Measurements from ENCODE around the gene JAG1.

The JAG1 gene

DNA sequence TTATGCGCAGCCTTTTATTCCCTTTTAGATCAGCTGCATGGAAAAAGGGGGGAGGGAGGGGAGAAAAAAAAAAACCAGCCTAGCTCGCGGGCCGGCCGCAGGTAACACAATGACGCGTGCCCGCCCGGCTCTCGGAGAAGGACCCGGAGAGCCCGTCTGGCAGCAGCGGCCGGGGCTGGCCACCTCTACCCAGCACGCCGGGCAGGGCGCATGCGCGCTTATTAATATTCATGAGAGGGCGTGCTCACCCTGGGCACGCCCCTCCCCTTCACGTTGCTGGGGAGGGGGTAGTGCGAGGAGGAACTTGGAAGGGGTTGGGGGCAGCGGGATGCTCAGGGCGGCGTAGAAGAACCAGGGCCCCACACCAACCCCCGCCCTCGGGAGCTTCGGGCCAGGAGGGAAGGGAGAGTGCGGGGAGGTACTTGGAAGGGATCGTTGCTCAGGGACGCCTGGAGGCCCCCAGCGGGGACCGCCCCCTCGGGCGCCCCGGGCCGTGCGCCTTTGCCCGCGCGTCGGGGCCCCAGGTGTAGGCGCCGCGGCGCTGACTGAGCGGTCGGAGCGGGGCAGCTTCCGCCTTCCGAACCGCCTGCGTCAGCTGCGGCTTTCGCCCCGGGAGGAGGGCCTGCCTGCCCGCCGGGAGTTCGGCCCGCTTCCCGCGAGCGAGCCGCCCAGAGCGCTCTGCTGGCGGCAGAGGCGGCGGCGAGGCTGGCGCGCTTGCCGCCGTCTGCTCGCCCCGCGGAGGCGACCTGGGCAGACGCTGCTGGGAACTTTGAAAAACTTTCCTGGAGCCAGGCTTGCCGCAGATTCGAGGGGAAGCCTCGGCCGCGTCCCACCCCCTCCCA, at the start of gene JAG1:
JAG1 (minus strand) TSS at position 158 of the 842 bp plus-strand sequence. CDS start 469 bp downstream, outside the sequence.
- DNase-seq (ENCODE audit: low read depth in 3 of 3): peak in 2 of 3 experiments; percentile 16 to 61

DNA sequence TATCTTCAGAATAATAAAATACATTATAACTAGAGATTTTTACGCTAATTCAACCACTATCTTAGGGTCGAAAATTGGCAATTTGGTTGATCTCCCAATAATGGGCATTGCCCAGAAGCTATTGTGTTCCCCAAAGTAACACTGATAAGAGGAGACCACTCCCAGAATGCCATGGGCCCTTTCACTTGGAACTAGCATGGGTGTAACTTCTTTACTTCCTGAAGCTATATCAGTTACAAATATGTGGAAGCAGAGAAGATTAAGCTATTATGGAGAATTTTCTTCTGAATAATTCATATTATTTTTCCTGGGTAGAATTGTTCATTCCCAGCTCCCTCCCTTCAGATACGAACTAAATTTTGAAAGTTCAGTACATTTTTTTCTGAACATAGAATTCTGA, 48.2 kb upstream of the JAG1 start:
- no peak for DNase-seq (ENCODE audit: low read depth in 3 of 3)

- DNase-seq (ENCODE audit: low read depth in 3 of 3): no peak
Observed at GRCh38 chr20:10721137-10721896, 47.5 kb upstream of the JAG1 start.

GRCh38 chr20:10720565-10720964, 46.8 kb upstream of the JAG1 start:
- DNase-seq (ENCODE audit: low read depth in 3 of 3): no peak

GRCh38 chr20:10719740-10720385, 46.1 kb upstream of the JAG1 start:
- no peak for DNase-seq (ENCODE audit: low read depth in 3 of 3)

- DNase-seq (ENCODE audit: low read depth in 3 of 3): no peak
Observed at GRCh38 chr20:10718661-10719060, 44.9 kb upstream of the JAG1 start.

- DNase-seq (ENCODE audit: low read depth in 3 of 3): no peak
Observed at GRCh38 chr20:10716855-10717254, 43.1 kb upstream of the JAG1 start.

DNA sequence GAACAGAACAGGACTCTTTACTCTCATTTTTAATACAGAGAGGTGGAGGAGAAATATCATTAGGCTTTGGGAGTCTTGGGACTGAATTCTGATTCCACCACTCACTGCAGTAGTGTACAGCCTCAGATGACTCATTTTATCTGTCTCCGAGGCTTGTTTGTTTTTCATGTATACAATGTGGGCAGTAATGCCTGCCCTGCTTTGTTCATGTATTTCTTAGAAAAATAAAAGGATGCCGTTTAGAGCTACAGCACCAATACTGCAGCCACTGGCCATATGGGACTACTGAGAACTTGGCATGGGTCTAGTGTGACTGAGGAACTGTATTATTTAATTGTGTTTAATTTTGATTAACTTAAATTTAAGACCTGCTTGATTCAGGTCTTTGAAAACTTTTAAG, 41.2 kb upstream of the JAG1 start:
- DNase-seq (ENCODE audit: low read depth in 3 of 3): no peak

GRCh38 chr20:10714236-10714975, 40.6 kb upstream of the JAG1 start:
- DNase-seq (ENCODE audit: low read depth in 3 of 3): no peak

DNA sequence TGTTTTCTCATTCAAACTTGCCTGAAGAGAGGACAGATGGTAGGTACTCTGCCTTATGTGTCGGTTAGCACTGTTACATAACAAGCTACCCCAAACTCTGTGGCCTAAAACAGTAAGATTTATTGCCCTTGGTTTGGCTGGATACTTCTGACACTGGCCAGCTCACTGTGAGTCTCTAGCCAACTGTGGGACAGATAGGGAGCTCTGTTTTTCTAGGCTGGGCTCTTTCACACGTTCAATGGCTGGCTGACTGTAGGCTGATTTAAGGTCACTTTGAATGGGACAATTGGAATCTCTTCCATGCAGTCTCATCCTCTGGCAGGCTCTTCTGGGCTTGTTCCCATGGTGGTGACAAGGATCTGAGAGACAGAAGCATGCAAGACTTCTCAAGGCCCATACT, 39.4 kb upstream of the JAG1 start:
- no peak for DNase-seq (ENCODE audit: low read depth in 3 of 3)

GRCh38 chr20:10711903-10712451, 38.2 kb upstream of the JAG1 start:
- no peak for DNase-seq (ENCODE audit: low read depth in 3 of 3)

- no peak for DNase-seq (ENCODE audit: low read depth in 3 of 3)
Observed at GRCh38 chr20:10710991-10711775, 37.4 kb upstream of the JAG1 start.

DNA sequence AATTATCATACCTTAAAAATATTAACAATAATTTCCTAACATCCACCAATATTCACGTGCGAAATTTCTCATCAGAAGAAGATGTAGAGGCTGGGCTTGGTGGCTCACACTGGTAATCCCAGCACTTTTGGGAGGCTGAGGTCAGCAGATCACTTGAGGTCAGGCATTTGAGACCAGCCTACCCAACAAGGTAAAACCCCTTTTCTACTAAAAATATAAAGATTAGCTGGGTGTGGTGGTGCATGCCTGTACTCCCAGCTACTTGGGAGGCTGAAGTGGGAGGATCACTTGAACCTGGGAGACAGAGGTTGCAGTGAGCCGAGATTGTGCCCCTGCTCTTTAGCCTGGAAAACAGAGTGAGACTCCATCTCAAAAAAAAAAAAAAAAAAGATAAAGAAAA, 36.1 kb upstream of the JAG1 start:
- no peak for DNase-seq (ENCODE audit: low read depth in 3 of 3)

GRCh38 chr20:10708351-10709185, 34.8 kb upstream of the JAG1 start:
- DNase-seq (ENCODE audit: low read depth in 3 of 3): no peak

DNA sequence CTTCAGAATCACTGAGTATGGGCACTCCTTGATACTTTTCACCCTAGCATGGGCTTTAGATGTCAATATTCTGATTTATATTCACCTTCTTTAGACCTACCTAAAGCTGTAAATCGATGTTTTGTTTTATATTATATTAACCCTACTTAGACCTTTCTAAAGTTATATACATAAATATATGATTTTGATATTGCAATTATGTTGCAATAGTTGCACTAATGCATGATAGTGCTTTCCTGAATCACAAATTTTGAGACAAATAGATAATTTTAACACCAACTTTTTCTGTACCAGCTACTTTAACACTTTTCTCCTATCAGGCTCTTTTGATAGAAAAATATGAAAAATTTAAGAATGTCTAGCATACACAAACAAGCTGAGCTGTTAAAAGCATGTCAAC, 34.0 kb upstream of the JAG1 start:
- DNase-seq (ENCODE audit: low read depth in 3 of 3): no peak

DNA sequence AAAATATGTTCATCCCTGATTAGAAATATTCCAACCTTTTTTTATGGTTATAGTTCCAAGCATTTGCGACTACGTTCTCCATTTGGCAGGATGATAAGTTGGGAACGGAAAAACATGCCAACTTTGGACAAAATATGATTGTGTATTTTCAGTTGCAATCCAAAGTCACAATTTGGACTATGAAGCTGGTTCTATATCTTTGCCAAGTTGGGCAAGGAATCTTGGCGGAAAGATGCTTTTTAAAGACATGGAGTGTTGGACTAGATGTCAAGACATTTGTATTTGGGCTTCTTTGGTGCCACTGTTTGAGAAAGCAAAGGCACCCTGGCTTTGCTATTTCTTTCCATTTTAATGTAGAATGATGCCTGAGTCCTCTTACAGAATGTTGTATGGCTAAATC, 33.3 kb upstream of the JAG1 start:
- DNase-seq (ENCODE audit: low read depth in 3 of 3): no peak

DNA sequence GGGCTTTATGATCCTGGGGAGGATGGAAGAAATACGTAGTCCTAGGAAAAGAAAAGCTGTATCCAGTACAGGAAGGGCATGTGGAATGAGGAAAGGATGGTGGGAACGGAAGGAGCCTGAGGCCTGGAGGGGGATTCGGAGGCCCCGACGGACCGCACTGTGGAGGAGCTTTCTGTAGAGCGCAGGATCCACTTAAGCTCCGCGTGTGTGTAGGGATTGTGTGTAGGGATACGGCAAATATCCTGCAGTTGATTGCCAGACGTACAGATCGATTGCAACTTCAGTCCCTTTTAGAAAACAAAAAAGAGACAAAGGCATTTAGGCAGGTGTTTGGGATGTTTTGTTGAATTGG, 32.6 kb upstream of the JAG1 start:
- no peak for DNase-seq (ENCODE audit: low read depth in 3 of 3)

- no peak for DNase-seq (ENCODE audit: low read depth in 3 of 3)
Observed at GRCh38 chr20:10705801-10706459, 32.1 kb upstream of the JAG1 start.

DNA sequence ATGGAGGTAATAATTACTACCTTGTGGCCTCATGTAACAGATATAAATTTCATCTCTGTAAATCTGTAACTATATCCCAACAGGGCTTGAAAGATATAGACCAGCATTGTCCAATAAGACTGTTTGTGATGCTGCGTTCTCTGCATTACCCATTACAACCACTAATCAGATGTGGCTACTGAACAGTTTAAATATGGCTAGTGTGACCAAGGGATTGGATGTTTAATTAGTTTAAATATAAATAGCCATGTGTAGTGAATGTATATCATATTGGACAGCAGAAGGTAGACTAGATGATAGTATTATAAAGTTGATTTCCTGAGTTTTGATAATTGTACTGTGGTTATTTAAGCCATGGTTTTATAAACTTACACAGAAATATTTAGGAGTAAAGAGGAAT, 27.8 kb upstream of the JAG1 start:
- no peak for DNase-seq (ENCODE audit: low read depth in 3 of 3)

Measured in stimulated activated CD4-positive, alpha-beta T cell treated with anti-CD3 and anti-CD28 coated beads, TNF-alpha, amount 100 ng/mL, for 24 hours (primary cell).